Ectodermal cell (in vitro differentiated cells): Measurements from ENCODE around the gene STX18. TPM values are rescaled to one million over a fixed set of nuclear protein-coding genes. Genes with fewer than 3 reads are reported as not detected.

Experiments
- H3K27ac ChIP-seq: 2 replicates; pipeline ENCODE4 v1.7.0; 2013; ENCODE audit warnings: mild to moderate bottlenecking, low read depth, low read length; ENCODE audit not compliant: insufficient read depth, poor library complexity, severe bottlenecking
- H3K27me3 ChIP-seq: 2 replicates; pipeline ENCODE4 v1.7.0; 2013; ENCODE audit warnings: mild to moderate bottlenecking, low read length; ENCODE audit not compliant: insufficient read depth, control insufficient read depth, poor library complexity, severe bottlenecking
- H3K36me3 ChIP-seq: one replicate; pipeline ENCODE4 v1.7.0; 2013; ENCODE audit warnings: low read length; ENCODE audit not compliant: control insufficient read depth, insufficient read depth
- H3K4me1 ChIP-seq: one replicate; pipeline ENCODE4 v1.7.0; 2013; ENCODE audit warnings: low read length; ENCODE audit not compliant: control insufficient read depth, insufficient read depth
- H3K4me3 ChIP-seq: 2 replicates; pipeline ENCODE4 v1.7.0; 2013; ENCODE audit warnings: low read depth, low read length, control low read depth; ENCODE audit not compliant: insufficient read depth
- H3K9me3 ChIP-seq: 2 replicates; pipeline ENCODE4 v1.7.0; 2013; ENCODE audit warnings: mild to moderate bottlenecking, low read length, moderate library complexity; ENCODE audit not compliant: control insufficient read depth
- WGBS, 2 experiments: methylation state at CpG; one replicate each; pipeline ENCODE4 v1.1.7; 2013; ENCODE audit warnings: missing lambda C conversion rate in 2 of 2; 5-methylcytosine and 5-hydroxymethylcytosine counted together
- polyA plus RNA-seq, 4 experiments: library from polyadenylated mRNA; stranded (reverse); fragments of 50-300 nt; gene quantifications; one replicate each; pipeline ENCODE4 v1.2.3, GENCODE V29; 2013

STX18 gene
- polyA plus RNA-seq (2013, experiment 1 of 4): 32.4 TPM
- polyA plus RNA-seq (2013, experiment 2 of 4): 47.0 TPM
- polyA plus RNA-seq (2013, experiment 3 of 4): 32.0 TPM
- 42.2 TPM for polyA plus RNA-seq (2013, experiment 4 of 4)

- Histone ChIP-seq H3K27me3 (no peaks in the 10 kb centered on the region), H3K4me3 (peak within 1 kb of the TSS; percentile 91), H3K27ac (no peak within 1 kb of the TSS), H3K36me3 (no peaks in the 10 kb centered on the region), H3K4me1 (peaks cover 16% of the 10 kb centered on the region), H3K9me3 (no peaks in the 10 kb centered on the region)
- 0 to 1% methylated on average over 76 of the region's 76 CpGs for WGBS, 2 experiments
Measured at GRCh38 chr4:4541661-4542570, at the start of gene STX18. Gene STX18, minus strand, starts transcription at chr4:4542048. Its CDS starts 84 bp downstream, at chr4:4541964.

GRCh38 chr4:4591071-4591470, 49.2 kb upstream of the STX18 start:
- Histone ChIP-seq H3K4me1 (peaks cover under 1% of the 10 kb centered on the region), H3K4me3 (no peak overlapping the region), H3K36me3 (no peaks in the 10 kb centered on the region), H3K27me3 (no peaks in the 10 kb centered on the region), H3K9me3 (no peaks in the 10 kb centered on the region), H3K27ac (no peak overlapping the region)
- WGBS, 2 experiments: 91% methylated on average over 4 of the region's 4 CpGs

GRCh38 chr4:4590546-4590945, 48.7 kb upstream of the STX18 start:
- H3K4me3 ChIP-seq: no peak overlapping the region
- no peaks in the 10 kb centered on the region for H3K27me3 ChIP-seq
- WGBS, 2 experiments: 90 to 96% methylated on average over 6 to 7 of the region's 7 CpGs
- H3K27ac ChIP-seq: no peak overlapping the region
- no peaks in the 10 kb centered on the region for H3K36me3 ChIP-seq
- peaks cover 5% of the 10 kb centered on the region for H3K4me1 ChIP-seq
- no peaks in the 10 kb centered on the region for H3K9me3 ChIP-seq

GRCh38 chr4:4585012-4585670, 43.3 kb upstream of the STX18 start:
- Histone ChIP-seq H3K9me3 (no peaks in the 10 kb centered on the region), H3K4me3 (no peak overlapping the region), H3K4me1 (peaks cover 15% of the 10 kb centered on the region), H3K27ac (no peak overlapping the region), H3K27me3 (no peaks in the 10 kb centered on the region), H3K36me3 (no peaks in the 10 kb centered on the region)
- 93 to 97% methylated on average over 3 of the region's 3 CpGs for WGBS, 2 experiments

GRCh38 chr4:4583606-4584005, 41.8 kb upstream of the STX18 start:
- H3K36me3 ChIP-seq: no peaks in the 10 kb centered on the region
- no peaks in the 10 kb centered on the region for H3K9me3 ChIP-seq
- 88 to 94% methylated on average over 4 of the region's 4 CpGs for WGBS, 2 experiments
- H3K4me3 ChIP-seq: no peak overlapping the region
- H3K27me3 ChIP-seq: no peaks in the 10 kb centered on the region
- H3K27ac ChIP-seq: no peak overlapping the region
- peaks cover 27% of the 10 kb centered on the region for H3K4me1 ChIP-seq

- Histone ChIP-seq H3K9me3 (no peaks in the 10 kb centered on the region), H3K4me1 (peaks cover 37% of the 10 kb centered on the region), H3K36me3 (no peaks in the 10 kb centered on the region), H3K27ac (no peak overlapping the region), H3K4me3 (no peak overlapping the region), H3K27me3 (peaks cover 2% of the 10 kb centered on the region)
- WGBS, 2 experiments: 55 to 59% methylated on average over 7 of the region's 7 CpGs
Measured at GRCh38 chr4:4582653-4583052, 40.8 kb upstream of the STX18 start.

- 93 to 95% methylated on average over 2 of the region's 2 CpGs for WGBS, 2 experiments
- no peak overlapping the region for H3K4me3 ChIP-seq
- H3K27ac ChIP-seq: no peak overlapping the region
- no peaks in the 10 kb centered on the region for H3K9me3 ChIP-seq
- no peaks in the 10 kb centered on the region for H3K36me3 ChIP-seq
- H3K27me3 ChIP-seq: peaks cover 4% of the 10 kb centered on the region
- H3K4me1 ChIP-seq: peaks cover 42% of the 10 kb centered on the region
Measured at GRCh38 chr4:4580494-4580893, 38.6 kb upstream of the STX18 start.

- Histone ChIP-seq H3K36me3 (no peaks in the 10 kb centered on the region), H3K4me1 (peaks cover 52% of the 10 kb centered on the region), H3K27ac (peak overlapping the region; percentile 90), H3K27me3 (peaks cover 4% of the 10 kb centered on the region), H3K9me3 (no peaks in the 10 kb centered on the region), H3K4me3 (no peak overlapping the region)
- 2 to 6% methylated on average over 5 of the region's 5 CpGs for WGBS, 2 experiments
Measured at GRCh38 chr4:4578981-4579380, 37.1 kb upstream of the STX18 start.

GRCh38 chr4:4577359-4577875, 35.6 kb upstream of the STX18 start:
- Histone ChIP-seq H3K9me3 (no peaks in the 10 kb centered on the region), H3K36me3 (no peaks in the 10 kb centered on the region), H3K4me3 (no peak overlapping the region), H3K27me3 (peaks cover 9% of the 10 kb centered on the region), H3K4me1 (peaks cover 51% of the 10 kb centered on the region), H3K27ac (no peak overlapping the region)
- WGBS, 2 experiments: 100% methylated on average over 1 of the region's 1 CpG
